Measurements from ENCODE around the gene CFAP210. TPM values are rescaled to one million over a fixed set of nuclear protein-coding genes. Genes with fewer than 3 reads are reported as not detected.

CFAP210 gene
- total RNA-seq, 1 experiment from 2014 or later, result 0.20 TPM

DNA sequence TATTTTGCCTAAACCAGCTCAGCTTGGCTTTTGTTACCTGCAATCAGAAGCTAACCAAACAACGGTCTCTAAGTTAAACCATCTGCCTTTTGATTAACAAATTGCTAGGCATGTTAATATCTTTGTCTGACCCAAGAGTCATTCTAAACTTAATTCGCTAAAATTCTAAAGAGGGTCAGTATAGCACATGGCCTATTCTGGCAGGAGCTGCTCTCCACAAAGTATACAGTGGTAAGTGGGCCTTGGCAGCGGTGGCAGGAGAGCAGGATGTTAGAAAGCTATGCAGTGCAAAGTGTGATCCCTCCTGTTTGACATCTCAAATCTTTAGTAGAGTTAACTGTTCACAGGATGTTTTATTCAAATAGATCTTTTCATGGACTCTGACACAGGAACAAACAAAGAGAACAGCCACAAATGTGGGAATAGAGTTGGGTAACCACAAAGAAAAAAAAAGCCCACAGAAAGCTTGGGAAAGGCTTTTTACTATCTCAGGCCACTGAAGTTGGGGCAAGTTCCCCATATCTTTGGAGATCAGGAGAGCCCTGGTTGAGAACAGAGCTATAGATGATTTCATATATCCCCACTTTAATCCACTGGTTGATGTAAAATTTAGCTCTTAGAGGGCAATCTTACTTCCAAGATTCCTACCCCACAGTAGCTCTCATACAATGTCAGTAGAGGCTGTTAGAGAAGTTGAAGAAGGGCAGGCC is 10.6 kb downstream of the CFAP210 start:
- peaks cover 11% of the 10 kb centered on the region; the same call in 1 of the 2 replicates for H3K27me3 Mint-ChIP-seq (ENCODE audit: low read depth)
- POLR2A ChIA-PET, result no interaction called here
- ATAC-seq, result peak; percentile 63

More for the DNA sequence above, 10.6 kb downstream of the CFAP210 start:
- Mint-ChIP-seq H3K4me1 (peaks cover 22% of the 10 kb centered on the region), H3K36me3 (peaks cover 5% of the 10 kb centered on the region), H3K4me3 (no peak overlapping the region), H3K27ac (no peak overlapping the region), H3K9me3 (peaks cover 23% of the 10 kb centered on the region)
- TF ChIP-seq ZNF263 (CRISPR knock-in tag; IDR thresholded peaks at IDR 0.05; ENCODE audit: low read depth), result no peak
- TF ChIP-seq ATF1 (CRISPR knock-in tag; IDR thresholded peaks at IDR 0.05), result no peak
- no peak for TF ChIP-seq ZNF121 (CRISPR knock-in tag; IDR thresholded peaks at IDR 0.05)
- TF ChIP-seq FOXJ3 (CRISPR knock-in tag; IDR thresholded peaks at IDR 0.05; ENCODE audit: borderline replicate concordance), result no peak
- TF ChIP-seq, protein P1, sequence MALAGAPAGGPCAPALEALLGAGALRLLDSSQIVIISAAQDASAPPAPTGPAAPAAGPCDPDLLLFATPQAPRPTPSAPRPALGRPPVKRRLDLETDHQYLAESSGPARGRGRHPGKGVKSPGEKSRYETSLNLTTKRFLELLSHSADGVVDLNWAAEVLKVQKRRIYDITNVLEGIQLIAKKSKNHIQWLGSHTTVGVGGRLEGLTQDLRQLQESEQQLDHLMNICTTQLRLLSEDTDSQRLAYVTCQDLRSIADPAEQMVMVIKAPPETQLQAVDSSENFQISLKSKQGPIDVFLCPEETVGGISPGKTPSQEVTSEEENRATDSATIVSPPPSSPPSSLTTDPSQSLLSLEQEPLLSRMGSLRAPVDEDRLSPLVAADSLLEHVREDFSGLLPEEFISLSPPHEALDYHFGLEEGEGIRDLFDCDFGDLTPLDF (CRISPR knock-in tag; IDR thresholded peaks at IDR 0.05), result no peak
- no peak for TF ChIP-seq FOXK1 (CRISPR knock-in tag; IDR thresholded peaks at IDR 0.05)
- TF ChIP-seq FOXP1 (CRISPR knock-in tag; IDR thresholded peaks at IDR 0.05; ENCODE audit: borderline replicate concordance), result no peak
- no peak for TF ChIP-seq ARID4B (CRISPR knock-in tag; IDR thresholded peaks at IDR 0.05; ENCODE audit: borderline replicate concordance)
- TF ChIP-seq ZNF423 (CRISPR knock-in tag; IDR thresholded peaks at IDR 0.05), result no peak
- TF ChIP-seq, protein P2, sequence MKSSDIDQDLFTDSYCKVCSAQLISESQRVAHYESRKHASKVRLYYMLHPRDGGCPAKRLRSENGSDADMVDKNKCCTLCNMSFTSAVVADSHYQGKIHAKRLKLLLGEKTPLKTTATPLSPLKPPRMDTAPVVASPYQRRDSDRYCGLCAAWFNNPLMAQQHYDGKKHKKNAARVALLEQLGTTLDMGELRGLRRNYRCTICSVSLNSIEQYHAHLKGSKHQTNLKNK (CRISPR knock-in tag; IDR thresholded peaks at IDR 0.05), result no peak
- TF ChIP-seq USF1 (CRISPR knock-in tag; IDR thresholded peaks at IDR 0.05), result no peak
- no peak for TF ChIP-seq MYBL2 (CRISPR knock-in tag; IDR thresholded peaks at IDR 0.05)
- no peak for TF ChIP-seq CREM (CRISPR knock-in tag; IDR thresholded peaks at IDR 0.05)
- TF ChIP-seq, protein P3, sequence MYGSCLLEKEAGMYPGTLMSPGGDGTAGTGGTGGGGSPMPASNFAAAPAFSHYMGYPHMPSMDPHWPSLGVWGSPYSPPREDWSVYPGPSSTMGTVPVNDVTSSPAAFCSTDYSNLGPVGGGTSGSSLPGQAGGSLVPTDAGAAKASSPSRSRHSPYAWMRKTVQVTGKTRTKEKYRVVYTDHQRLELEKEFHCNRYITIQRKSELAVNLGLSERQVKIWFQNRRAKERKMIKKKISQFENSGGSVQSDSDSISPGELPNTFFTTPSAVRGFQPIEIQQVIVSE (CRISPR knock-in tag; IDR thresholded peaks at IDR 0.05; ENCODE audit: borderline replicate concordance), result no peak
- no peak for TF ChIP-seq ETV6 (CRISPR knock-in tag; IDR thresholded peaks at IDR 0.05)
- TF ChIP-seq, protein P4, sequence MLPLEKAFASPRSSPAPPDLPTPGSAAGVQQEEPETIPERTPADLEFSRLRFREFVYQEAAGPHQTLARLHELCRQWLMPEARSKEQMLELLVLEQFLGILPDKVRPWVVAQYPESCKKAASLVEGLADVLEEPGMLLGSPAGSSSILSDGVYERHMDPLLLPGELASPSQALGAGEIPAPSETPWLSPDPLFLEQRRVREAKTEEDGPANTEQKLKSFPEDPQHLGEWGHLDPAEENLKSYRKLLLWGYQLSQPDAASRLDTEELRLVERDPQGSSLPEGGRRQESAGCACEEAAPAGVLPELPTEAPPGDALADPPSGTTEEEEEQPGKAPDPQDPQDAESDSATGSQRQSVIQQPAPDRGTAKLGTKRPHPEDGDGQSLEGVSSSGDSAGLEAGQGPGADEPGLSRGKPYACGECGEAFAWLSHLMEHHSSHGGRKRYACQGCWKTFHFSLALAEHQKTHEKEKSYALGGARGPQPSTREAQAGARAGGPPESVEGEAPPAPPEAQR (CRISPR knock-in tag; IDR thresholded peaks at IDR 0.05), result no peak
- DNase-seq (ENCODE audit: low spot score), result no peak
- CTCF ChIA-PET, result interaction anchor here (1.8 kb wide), 1 partner anchor 204 kb away, joined by 3 read pairs; the partner anchor contains the start of gene BBS5
